DND-41 (cell line): ENCODE data around the gene KHDC1.
"Not testable (repeated sequence)": the region's sequence is repeated elsewhere in the genome, so short reads cannot be mapped to it uniquely, and the experiment has no call there.

Experiments
- ATAC-seq: fragments of 200-7000 bp; cut with Tn5 transposase; 3 replicates; pipeline ENCODE4 v1.9.1; 2021; ENCODE audit warnings: low read depth; ENCODE audit not compliant: insufficient read depth
- DNase-seq: peaks from one replicate; pipeline ENCODE4 v3.0.0-alpha.2; 2020
- H2AFZ ChIP-seq: 2 replicates; pipeline ENCODE4 v1.6.0; 2012; ENCODE audit warnings: low read depth, low read length
- H3K27ac ChIP-seq: 2 replicates; pipeline ENCODE4 v1.5.1; 2012; ENCODE audit warnings: low read length, inconsistent platforms
- H3K27me3 ChIP-seq: fragments of 200-600 bp; sonication (generic); 2 replicates; pipeline ENCODE4 v1.6.0; 2012; ENCODE audit warnings: low read length, mild to moderate bottlenecking, inconsistent platforms; ENCODE audit not compliant: insufficient read depth, poor library complexity
- H3K36me3 ChIP-seq: 2 replicates; pipeline ENCODE4 v1.5.1; 2012; ENCODE audit warnings: low read length, inconsistent platforms; ENCODE audit not compliant: insufficient read depth
- H3K4me1 ChIP-seq: 2 replicates; pipeline ENCODE4 v1.5.1; 2012; ENCODE audit warnings: mild to moderate bottlenecking, low read length; ENCODE audit not compliant: insufficient read depth
- H3K4me2 ChIP-seq: 2 replicates; pipeline ENCODE4 v1.6.0; 2012; ENCODE audit warnings: mild to moderate bottlenecking, moderate library complexity, low read length, inconsistent platforms; ENCODE audit not compliant: insufficient read depth
- H3K4me3 ChIP-seq, 2 experiments: fragments of 200-600 bp in 1 of 2; shearing (Covaris generic) in 1 of 2; 2 replicates each; pipeline ENCODE4 v1.5.1; 2012 to 2016; ENCODE audit warnings: inconsistent platforms in 2 of 2, low read length in 2 of 2, mild to moderate bottlenecking in 2 of 2, low read depth in 1 of 2, moderate library complexity in 1 of 2
- H3K79me2 ChIP-seq: 2 replicates; pipeline ENCODE4 v1.6.0; 2012; ENCODE audit warnings: low read length, inconsistent platforms; ENCODE audit not compliant: insufficient read depth
- H3K9ac ChIP-seq: 2 replicates; pipeline ENCODE4 v1.6.0; 2012; ENCODE audit warnings: low read depth, mild to moderate bottlenecking, inconsistent platforms, low read length, moderate library complexity
- H3K9me3 ChIP-seq: 2 replicates; pipeline ENCODE4 v1.5.1; 2012; ENCODE audit warnings: low read length, moderate library complexity, mild to moderate bottlenecking, inconsistent platforms; ENCODE audit not compliant: insufficient read depth, severe bottlenecking
- H4K20me1 ChIP-seq: 2 replicates; pipeline ENCODE4 v1.6.0; 2012; ENCODE audit warnings: low read length; ENCODE audit not compliant: insufficient read depth
- EZH2 ChIP-seq: IDR thresholded peaks from 3 replicates; pipeline ENCODE4 v1.6.1; 2012; ENCODE audit warnings: borderline replicate concordance, low read depth, mild to moderate bottlenecking, moderate library complexity, low read length, inconsistent platforms; ENCODE audit not compliant: severe bottlenecking
- TF ChIP-seq, protein P1 (sequence below): IDR thresholded peaks from 2 replicates; pipeline ENCODE4 v1.5.1; 2012; ENCODE audit warnings: borderline replicate concordance, low read length, moderate library complexity, mild to moderate bottlenecking; ENCODE audit not compliant: poor library complexity, severe bottlenecking; ENCODE audit errors: extremely low read depth

Gene KHDC1

DNA sequence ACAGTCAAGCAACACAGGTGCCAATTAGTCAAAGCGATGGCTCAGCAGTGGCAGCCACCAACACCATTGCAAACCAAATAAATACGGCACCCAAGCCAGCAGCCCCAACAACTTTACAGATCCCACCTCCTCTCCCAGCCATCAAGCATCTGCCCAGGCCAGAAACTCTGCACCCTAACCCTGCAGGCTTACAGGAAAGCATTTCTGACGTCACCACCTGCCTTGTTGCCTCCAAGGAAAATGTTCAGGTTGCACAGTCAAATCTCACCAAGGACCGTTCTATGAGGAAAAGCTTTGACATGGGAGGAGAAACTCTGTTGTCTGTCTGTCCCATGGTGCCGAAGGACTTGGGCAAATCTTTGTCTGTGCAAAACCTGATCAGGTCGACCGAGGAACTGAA, 68.3 kb downstream of the KHDC1 start:
- H3K36me3 ChIP-seq: peaks cover 5% of the 10 kb centered on the region; the same call in 1 of the 2 replicates
- H3K27me3 ChIP-seq: no peaks in the 10 kb centered on the region
- H3K4me3 ChIP-seq: no peak overlapping the region
- DNase-seq: no peak
- H3K4me1 ChIP-seq: no peaks in the 10 kb centered on the region
- no peak overlapping the region for H3K27ac ChIP-seq
- no peaks in the 10 kb centered on the region for H4K20me1 ChIP-seq
- H3K79me2 ChIP-seq: no peaks in the 10 kb centered on the region
- H3K9me3 ChIP-seq: no peaks in the 10 kb centered on the region
- H2AFZ ChIP-seq: no peak overlapping the region
- no peak for ATAC-seq
- no peak overlapping the region for H3K9ac ChIP-seq
- TF ChIP-seq, protein P1, sequence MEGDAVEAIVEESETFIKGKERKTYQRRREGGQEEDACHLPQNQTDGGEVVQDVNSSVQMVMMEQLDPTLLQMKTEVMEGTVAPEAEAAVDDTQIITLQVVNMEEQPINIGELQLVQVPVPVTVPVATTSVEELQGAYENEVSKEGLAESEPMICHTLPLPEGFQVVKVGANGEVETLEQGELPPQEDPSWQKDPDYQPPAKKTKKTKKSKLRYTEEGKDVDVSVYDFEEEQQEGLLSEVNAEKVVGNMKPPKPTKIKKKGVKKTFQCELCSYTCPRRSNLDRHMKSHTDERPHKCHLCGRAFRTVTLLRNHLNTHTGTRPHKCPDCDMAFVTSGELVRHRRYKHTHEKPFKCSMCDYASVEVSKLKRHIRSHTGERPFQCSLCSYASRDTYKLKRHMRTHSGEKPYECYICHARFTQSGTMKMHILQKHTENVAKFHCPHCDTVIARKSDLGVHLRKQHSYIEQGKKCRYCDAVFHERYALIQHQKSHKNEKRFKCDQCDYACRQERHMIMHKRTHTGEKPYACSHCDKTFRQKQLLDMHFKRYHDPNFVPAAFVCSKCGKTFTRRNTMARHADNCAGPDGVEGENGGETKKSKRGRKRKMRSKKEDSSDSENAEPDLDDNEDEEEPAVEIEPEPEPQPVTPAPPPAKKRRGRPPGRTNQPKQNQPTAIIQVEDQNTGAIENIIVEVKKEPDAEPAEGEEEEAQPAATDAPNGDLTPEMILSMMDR: no peak
- TF ChIP-seq EZH2: no peak
- no peak overlapping the region for H3K4me2 ChIP-seq

- ATAC-seq, H2AFZ ChIP-seq, H3K4me1 ChIP-seq, H3K4me2 ChIP-seq, H3K9me3 ChIP-seq, DNase-seq, H3K79me2 ChIP-seq, H3K27me3 ChIP-seq, H3K27ac ChIP-seq, H3K36me3 ChIP-seq, H3K4me3 ChIP-seq, H3K9ac ChIP-seq, H4K20me1 ChIP-seq: not testable (repeated sequence)
Measured at GRCh38 chr6:73193302-73193701, 69.7 kb downstream of the KHDC1 start.
